Choroid plexus epithelial cell (primary cell): Measurements from ENCODE around the gene ITGA1.
"Not testable (repeated sequence)": the region's sequence is repeated elsewhere in the genome, so short reads cannot be mapped to it uniquely, and the experiment has no call there.

Experiments used
- DNase-seq: peaks from one replicate; pipeline ENCODE4 v3.0.0-alpha.2; 2010; ENCODE audit warnings: low read depth
- H3K4me3 ChIP-seq: 2 replicates; pipeline ENCODE4 v1.5.1; 2011; ENCODE audit warnings: low read depth, mild to moderate bottlenecking, control low read depth, low read length, moderate library complexity
- TF ChIP-seq, protein P1 (sequence below): conservative IDR thresholded peaks from 2 replicates; pipeline ENCODE4 v1.5.1; 2011; ENCODE audit warnings: low read depth, mild to moderate bottlenecking, control low read depth, inconsistent platforms, low read length, moderate library complexity

Gene ITGA1

DNA sequence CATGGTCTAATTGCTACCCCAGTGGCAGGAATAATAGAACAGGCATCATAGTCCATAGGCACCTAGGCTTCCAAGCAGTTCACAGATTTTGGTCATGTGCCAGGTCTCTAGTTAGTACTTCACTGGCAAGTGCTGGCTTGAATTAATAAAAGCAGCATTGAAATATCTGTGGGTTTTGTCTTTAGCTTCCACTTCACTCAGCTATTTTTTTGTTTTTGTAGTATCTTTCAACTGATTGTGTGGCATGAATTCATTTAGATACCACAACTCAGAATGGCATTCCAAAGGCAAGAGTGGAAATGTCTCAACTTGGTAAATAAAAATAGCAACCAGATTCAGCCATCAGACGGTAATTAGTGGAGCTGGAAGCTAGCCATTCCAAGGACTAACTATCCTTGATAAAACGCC is 173.6 kb downstream of the ITGA1 start:
- DNase-seq, result peak; percentile 40
- H3K4me3 ChIP-seq, result no peak overlapping the region
- TF ChIP-seq, protein P1, sequence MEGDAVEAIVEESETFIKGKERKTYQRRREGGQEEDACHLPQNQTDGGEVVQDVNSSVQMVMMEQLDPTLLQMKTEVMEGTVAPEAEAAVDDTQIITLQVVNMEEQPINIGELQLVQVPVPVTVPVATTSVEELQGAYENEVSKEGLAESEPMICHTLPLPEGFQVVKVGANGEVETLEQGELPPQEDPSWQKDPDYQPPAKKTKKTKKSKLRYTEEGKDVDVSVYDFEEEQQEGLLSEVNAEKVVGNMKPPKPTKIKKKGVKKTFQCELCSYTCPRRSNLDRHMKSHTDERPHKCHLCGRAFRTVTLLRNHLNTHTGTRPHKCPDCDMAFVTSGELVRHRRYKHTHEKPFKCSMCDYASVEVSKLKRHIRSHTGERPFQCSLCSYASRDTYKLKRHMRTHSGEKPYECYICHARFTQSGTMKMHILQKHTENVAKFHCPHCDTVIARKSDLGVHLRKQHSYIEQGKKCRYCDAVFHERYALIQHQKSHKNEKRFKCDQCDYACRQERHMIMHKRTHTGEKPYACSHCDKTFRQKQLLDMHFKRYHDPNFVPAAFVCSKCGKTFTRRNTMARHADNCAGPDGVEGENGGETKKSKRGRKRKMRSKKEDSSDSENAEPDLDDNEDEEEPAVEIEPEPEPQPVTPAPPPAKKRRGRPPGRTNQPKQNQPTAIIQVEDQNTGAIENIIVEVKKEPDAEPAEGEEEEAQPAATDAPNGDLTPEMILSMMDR, result no peak

DNA sequence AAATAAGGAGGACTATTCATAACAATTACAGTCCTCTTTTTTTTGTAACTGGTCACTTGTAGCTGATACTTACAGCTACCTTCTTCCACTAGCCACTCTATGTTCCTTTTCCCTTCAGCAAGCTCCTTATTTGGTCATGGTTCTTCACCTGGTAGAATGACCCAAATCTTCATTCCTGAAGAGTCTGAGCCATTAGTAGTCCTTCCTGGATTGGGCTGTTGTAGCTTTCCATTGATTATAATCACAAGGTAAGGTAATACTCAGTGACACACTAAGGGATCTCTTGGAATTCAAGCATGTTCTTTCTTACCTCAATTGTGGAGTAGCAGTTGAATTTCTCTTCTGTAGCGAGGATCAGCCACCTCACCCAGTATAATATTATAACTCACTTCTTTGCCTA is 175.9 kb downstream of the ITGA1 start:
- TF ChIP-seq, protein P1, result no peak

DNA sequence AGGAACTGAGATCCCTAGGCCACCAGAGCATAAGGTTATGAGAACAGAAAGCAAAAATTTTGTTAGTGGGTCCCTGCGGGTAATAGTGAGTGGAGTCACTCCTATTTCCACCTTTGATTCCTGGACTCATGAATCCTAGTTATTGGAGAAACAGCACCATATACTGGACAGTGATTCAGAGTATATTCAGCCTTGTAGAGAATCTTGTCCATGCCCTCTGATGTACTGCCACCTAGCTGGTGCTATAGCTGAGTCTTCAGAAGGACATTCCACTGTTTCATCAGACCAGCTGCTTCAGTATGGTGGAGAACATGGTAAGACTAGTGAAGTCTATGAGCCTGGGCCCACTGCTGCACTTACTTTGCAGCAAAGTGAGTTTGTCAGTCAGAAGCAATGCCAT is 176.4 kb downstream of the ITGA1 start:
- DNase-seq, result no peak
- H3K4me3 ChIP-seq, result no peak overlapping the region
- TF ChIP-seq, protein P1, result peak; percentile 9

More for the DNA sequence above, 175.9 kb downstream of the ITGA1 start:
- H3K4me3 ChIP-seq, result no peak overlapping the region
- no peak for DNase-seq

DNA sequence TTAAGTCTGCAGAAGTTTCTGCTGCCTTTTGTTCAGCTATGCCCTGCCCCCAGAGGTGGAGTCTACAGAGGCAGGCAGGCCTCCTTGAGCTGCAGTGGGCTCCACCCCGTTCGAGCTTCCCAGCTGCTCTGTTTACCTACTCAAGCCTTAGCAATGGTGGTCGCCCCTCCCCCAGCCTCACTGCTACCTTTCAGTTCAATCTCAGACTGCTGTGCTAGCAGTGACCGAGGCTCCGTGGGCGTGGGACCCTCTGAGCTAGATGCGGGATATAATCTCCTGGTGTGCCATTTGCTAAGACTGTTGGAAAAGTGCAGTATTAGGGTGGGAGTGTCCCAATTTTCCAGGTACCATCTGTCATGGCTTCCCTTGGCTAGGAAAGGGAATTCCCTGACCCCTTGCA is 188.4 kb downstream of the ITGA1 start:
- DNase-seq, H3K4me3 ChIP-seq: not testable (repeated sequence)

DNA sequence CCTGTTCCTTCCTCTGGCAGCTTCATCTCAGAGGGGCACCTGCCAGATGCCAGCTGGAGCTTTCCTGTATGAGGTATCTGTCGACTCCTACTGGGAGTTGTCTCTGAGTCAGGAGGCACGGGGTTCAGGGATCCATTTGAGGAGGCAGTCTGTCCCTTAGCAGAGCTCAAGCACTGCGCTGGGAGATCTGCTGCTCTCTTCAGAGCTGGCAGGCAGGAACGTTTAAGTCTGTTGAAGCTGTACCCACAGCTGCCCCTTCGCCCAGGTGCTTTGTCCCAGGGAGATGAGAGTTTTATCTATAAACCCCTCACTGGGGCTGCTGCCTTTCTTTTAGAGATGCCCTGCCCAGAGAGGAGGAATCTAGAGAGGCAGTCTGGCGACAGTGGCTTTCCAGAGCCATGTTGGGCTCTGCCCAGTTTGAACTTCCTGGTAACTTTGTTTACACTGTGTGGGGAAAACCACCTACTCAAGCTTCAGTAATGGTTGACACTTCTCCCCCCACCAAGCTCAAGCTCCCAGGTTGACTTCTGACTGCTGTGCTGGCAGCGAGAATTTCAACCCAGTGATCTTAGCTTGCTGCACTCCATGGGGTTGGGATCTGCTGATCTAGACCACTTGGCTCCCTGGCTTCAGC is 189.7 kb downstream of the ITGA1 start:
- TF ChIP-seq, protein P1, result no peak
- H3K4me3 ChIP-seq, result no peak overlapping the region
- no peak for DNase-seq

DNA sequence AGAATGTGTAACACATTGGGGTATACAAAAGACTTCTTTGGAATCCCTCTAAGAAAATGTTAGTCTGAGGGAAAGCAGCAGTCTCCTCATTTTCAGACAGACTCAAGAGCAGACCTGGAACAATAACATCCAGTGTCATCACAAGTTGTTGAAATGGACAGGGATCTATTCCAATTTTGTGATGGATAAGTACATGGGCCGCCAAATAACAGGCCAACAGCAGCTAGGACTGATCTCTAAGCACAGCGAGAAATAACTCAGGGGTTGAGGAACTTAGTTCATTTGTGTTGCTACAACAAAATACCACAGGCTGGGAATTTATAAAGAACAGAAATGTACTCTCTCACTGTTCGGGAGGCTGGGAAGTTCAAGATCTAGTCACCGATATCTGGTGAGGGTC is 193.8 kb downstream of the ITGA1 start:
- no peak for DNase-seq
- TF ChIP-seq, protein P1, result no peak
- no peak overlapping the region for H3K4me3 ChIP-seq

DNA sequence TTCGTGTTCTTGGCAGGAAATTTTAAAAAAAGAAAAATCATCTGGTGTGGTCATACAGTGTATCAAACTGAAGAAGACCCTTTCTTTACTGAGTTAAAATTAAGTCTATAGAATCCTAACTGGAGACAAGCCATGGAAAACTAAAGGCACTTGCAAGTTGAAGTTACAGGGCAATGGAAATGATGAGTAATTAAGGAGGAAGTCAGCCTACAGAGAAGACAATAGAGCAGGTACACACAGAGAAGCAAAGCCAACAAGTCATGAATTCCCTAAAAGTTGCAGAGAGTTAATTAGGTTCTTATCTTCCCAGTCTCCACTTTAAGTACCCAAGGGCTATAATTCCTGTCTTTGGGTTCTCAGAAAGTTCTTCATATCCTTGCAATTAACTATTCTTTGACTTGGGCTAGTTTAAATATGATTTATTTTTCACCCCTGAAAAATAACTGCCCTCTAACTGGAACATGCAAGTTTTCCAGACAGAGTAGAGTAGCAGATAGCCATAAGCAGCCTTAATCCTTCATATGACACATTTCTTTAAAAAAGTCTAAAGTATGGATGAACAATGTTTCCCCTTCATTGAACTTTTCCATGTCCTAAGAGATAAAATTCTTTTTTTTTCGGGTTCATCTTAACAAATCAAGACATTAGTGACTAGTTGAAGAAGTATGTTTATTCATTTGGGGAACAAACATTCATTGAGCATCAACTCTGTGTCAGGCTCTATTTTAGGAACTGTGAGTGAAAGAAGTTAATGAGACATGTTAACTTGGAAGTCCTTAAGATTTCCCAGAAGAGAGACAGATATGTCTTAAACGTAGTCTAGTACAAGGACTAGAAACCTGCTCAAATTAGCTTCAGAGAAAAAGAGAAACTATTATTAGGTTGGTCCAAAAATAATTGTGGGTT is 196.3 kb downstream of the ITGA1 start:
- no peak for DNase-seq
- TF ChIP-seq, protein P1, result no peak
- H3K4me3 ChIP-seq, result no peak overlapping the region
